Measurements from ENCODE around the gene ELF4. TPM values are rescaled to one million over a fixed set of nuclear protein-coding genes. Genes with fewer than 3 reads are reported as not detected.

Gene ELF4
- total and polyA plus RNA-seq, 2 of the 13 experiments (the other 11 are each of a cell fraction or from before 2014, with no cell fraction given), result 1.3 to 2.6 TPM

DNA sequence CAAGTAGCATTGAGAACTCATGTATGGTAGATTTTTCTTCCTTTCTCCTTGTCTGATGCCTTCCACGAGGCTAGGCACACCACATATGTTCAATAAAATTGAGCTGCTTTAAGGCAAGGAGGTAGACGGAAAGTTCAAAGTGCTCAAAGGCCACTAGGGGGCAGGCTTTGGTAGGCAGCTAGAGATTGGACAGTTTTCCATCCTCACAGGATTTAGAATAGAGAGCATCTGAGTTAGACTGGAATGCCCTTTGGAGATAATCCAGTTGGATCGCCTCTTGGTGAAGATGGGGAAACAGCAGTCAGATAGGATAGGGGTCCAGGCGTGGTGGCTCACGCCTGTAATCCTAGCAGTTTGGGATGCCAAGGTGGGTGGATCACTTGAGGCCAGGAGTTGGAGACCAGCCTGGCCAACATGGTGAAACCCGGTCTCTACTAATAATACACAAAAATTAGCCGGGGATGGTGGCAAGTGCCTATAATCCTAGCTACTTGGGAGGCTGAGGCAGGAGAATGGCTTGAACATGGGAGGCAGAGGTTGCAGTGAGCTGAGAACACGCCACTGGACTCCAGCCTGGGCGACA is 30.4 kb downstream of the ELF4 start:
- ChIA-PET POLR2A (interaction anchor here (1.3 kb wide), 1 partner anchor 86 kb away, joined by 3 read pairs; the partner anchor contains the start of gene AIFM1), CTCF (ENCODE audit: low intra/inter-chr PET ratio, low total read pairs) (interaction anchor here (1.5 kb wide), 3 partner anchors 40 to 112 kb away, joined by 5 to 7 read pairs (median 6); no protein-coding TSS in a partner anchor)
- Histone ChIP-seq H3K4me3 (replicated peaks in 1 of 3; ENCODE audit: insufficient read depth in 1 of 3, low read depth in 2 of 3, low read length in 3 of 3) (no peak overlapping the region), H3K9ac (ENCODE audit: insufficient read depth, low read depth, low read length) (no peak overlapping the region), H4K20me1 (ENCODE audit: insufficient read depth, low read length) (no peaks in the 10 kb centered on the region), H3K36me3 (replicated peaks in 1 of 2; ENCODE audit: control insufficient read depth in 1 of 2, insufficient read depth in 2 of 2, low read length in 2 of 2) (no peaks in the 10 kb centered on the region), H3K27me3 (ENCODE audit: control insufficient read depth in 1 of 2, insufficient read depth in 2 of 2, low read length in 2 of 2) (no peaks in the 10 kb centered on the region), H3K79me2 (ENCODE audit: insufficient read depth, low read length) (no peaks in the 10 kb centered on the region), H3K4me1 (ENCODE audit: insufficient read depth, low read length) (peaks cover 9% of the 10 kb centered on the region), H3K4me2 (ENCODE audit: low read depth, low read length) (no peak overlapping the region), H3K27ac (ENCODE audit: extremely low read length, insufficient read depth, low read length) (no peak overlapping the region), H3K9me3 (ENCODE audit: low read length) (no peaks in the 10 kb centered on the region), H2AFZ (ENCODE audit: low read length) (no peak overlapping the region)
- WGBS (ENCODE audit: low lambda C conversion rate), result 76% methylated on average over 4 of the region's 9 CpGs
- peak; percentile 78 for ATAC-seq
- BruUV-seq (replicated peaks), result no TSS peak
- FAIRE-seq, result peak; percentile 98
- in situ Hi-C loops (cut with HindIII; ENCODE audit: extremely low pct_ligation_motif_present, low pct_unique_long_range_greater_than_20kb) (loop anchor here (5.0 kb wide), 2 partner anchors 37 to 112 kb away; no protein-coding TSS in a partner anchor), intact Hi-C loops (cut with micrococcal nuclease; ENCODE audit: unreplicated experiment) (loop anchor here (1.0 kb wide), 2 partner anchors 40 to 112 kb away; no protein-coding TSS in a partner anchor)
- peak; percentile 50 for DNase-seq (ENCODE audit: low spot score)
- TF ChIP-seq, protein P1, sequence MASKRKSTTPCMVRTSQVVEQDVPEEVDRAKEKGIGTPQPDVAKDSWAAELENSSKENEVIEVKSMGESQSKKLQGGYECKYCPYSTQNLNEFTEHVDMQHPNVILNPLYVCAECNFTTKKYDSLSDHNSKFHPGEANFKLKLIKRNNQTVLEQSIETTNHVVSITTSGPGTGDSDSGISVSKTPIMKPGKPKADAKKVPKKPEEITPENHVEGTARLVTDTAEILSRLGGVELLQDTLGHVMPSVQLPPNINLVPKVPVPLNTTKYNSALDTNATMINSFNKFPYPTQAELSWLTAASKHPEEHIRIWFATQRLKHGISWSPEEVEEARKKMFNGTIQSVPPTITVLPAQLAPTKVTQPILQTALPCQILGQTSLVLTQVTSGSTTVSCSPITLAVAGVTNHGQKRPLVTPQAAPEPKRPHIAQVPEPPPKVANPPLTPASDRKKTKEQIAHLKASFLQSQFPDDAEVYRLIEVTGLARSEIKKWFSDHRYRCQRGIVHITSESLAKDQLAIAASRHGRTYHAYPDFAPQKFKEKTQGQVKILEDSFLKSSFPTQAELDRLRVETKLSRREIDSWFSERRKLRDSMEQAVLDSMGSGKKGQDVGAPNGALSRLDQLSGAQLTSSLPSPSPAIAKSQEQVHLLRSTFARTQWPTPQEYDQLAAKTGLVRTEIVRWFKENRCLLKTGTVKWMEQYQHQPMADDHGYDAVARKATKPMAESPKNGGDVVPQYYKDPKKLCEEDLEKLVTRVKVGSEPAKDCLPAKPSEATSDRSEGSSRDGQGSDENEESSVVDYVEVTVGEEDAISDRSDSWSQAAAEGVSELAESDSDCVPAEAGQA (IDR thresholded peaks at IDR 0.05; ENCODE audit: low read depth), result no peak
- TF ChIP-seq, protein P1 (CRISPR knock-in tag; IDR thresholded peaks at IDR 0.05; ENCODE audit: borderline replicate concordance), result no peak
- TF ChIP-seq, protein P2, sequence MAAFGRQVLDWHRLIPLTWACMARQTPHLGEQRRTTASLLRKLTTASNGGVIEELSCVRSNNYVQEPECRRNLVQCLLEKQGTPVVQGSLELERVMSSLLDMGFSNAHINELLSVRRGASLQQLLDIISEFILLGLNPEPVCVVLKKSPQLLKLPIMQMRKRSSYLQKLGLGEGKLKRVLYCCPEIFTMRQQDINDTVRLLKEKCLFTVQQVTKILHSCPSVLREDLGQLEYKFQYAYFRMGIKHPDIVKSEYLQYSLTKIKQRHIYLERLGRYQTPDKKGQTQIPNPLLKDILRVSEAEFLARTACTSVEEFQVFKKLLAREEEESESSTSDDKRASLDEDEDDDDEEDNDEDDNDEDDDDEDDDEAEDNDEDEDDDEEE (CRISPR knock-in tag; IDR thresholded peaks at IDR 0.05), result no peak
- TF ChIP-seq SMC3 (IDR thresholded peaks at IDR 0.05; ENCODE audit: low read length) (peak; percentile 75), NFYB (CRISPR knock-in tag; IDR thresholded peaks at IDR 0.05) (no peak), ZNF570 (CRISPR knock-in tag; IDR thresholded peaks at IDR 0.05; ENCODE audit: borderline replicate concordance) (no peak), HOXA9 (CRISPR knock-in tag; IDR thresholded peaks at IDR 0.05; ENCODE audit: borderline replicate concordance) (no peak)
- TF ChIP-seq, protein P3, sequence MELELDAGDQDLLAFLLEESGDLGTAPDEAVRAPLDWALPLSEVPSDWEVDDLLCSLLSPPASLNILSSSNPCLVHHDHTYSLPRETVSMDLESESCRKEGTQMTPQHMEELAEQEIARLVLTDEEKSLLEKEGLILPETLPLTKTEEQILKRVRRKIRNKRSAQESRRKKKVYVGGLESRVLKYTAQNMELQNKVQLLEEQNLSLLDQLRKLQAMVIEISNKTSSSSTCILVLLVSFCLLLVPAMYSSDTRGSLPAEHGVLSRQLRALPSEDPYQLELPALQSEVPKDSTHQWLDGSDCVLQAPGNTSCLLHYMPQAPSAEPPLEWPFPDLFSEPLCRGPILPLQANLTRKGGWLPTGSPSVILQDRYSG (CRISPR knock-in tag; IDR thresholded peaks at IDR 0.05), result no peak
- TF ChIP-seq, protein P4, sequence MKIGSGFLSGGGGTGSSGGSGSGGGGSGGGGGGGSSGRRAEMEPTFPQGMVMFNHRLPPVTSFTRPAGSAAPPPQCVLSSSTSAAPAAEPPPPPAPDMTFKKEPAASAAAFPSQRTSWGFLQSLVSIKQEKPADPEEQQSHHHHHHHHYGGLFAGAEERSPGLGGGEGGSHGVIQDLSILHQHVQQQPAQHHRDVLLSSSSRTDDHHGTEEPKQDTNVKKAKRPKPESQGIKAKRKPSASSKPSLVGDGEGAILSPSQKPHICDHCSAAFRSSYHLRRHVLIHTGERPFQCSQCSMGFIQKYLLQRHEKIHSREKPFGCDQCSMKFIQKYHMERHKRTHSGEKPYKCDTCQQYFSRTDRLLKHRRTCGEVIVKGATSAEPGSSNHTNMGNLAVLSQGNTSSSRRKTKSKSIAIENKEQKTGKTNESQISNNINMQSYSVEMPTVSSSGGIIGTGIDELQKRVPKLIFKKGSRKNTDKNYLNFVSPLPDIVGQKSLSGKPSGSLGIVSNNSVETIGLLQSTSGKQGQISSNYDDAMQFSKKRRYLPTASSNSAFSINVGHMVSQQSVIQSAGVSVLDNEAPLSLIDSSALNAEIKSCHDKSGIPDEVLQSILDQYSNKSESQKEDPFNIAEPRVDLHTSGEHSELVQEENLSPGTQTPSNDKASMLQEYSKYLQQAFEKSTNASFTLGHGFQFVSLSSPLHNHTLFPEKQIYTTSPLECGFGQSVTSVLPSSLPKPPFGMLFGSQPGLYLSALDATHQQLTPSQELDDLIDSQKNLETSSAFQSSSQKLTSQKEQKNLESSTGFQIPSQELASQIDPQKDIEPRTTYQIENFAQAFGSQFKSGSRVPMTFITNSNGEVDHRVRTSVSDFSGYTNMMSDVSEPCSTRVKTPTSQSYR (CRISPR knock-in tag; IDR thresholded peaks at IDR 0.05; ENCODE audit: borderline replicate concordance), result no peak

Data from HepG2 (cell line).